ENCODE data around the gene ADAM10. TPM values are rescaled to one million over a fixed set of nuclear protein-coding genes. Genes with fewer than 3 reads are reported as not detected.

The ADAM10 gene
- total RNA-seq, 1 experiment from 2014 or later = 239 TPM

DNA sequence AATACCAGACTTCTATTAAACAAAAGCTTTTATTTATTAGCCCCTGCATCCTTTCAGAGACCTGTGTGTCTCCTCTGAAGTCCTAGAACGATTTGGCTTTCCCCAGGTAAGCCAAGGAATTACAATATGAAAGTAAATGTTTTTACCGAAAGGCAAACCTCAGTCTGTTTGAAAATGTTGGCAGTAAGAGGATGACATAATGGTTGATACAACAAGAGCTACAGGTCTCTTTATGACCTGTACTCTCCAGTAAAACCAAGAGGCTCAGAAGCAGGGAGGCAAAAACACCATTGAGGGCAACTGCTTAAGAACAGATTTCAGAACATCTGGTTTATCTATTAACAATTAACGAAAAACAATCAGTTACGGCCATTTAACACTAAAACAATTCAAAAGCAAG is 107.8 kb downstream of the ADAM10 start:
- DNase-seq = no peak
- Histone ChIP-seq H3K27me3 (ENCODE audit: insufficient read depth, low read depth) (no peaks in the 10 kb centered on the region), H3K79me2 (ENCODE audit: low read depth) (no peaks in the 10 kb centered on the region), H3K4me1 (replicated peaks; ENCODE audit: insufficient read depth) (no peaks in the 10 kb centered on the region), H3K36me3 (ENCODE audit: low read depth) (peaks cover 23% of the 10 kb centered on the region), H3K4me2 (no peak overlapping the region), H4K20me1 (ENCODE audit: insufficient read depth) (no peaks in the 10 kb centered on the region), H3K27ac (no peak overlapping the region), H2AFZ (no peak overlapping the region), H3K4me3 (no peak overlapping the region), H3F3A (ENCODE audit: insufficient read depth, low read depth) (peaks cover 5% of the 10 kb centered on the region; the same call in 1 of the 2 replicates), H3K9me2 (ENCODE audit: insufficient read depth) (no peaks in the 10 kb centered on the region), H3K9me3 (ENCODE audit: insufficient read depth, low read depth) (no peaks in the 10 kb centered on the region)
- POLR2A ChIA-PET (ENCODE audit: unreplicated experiment) = no interaction called here
- no TSS peak for BruUV-seq (replicated peaks)
- CTCF ChIA-PET = no interaction called here
- no peak for TF ChIP-seq EZH2 (IDR thresholded peaks at IDR 0.05; ENCODE audit: low read depth)
- TF ChIP-seq, protein P1, sequence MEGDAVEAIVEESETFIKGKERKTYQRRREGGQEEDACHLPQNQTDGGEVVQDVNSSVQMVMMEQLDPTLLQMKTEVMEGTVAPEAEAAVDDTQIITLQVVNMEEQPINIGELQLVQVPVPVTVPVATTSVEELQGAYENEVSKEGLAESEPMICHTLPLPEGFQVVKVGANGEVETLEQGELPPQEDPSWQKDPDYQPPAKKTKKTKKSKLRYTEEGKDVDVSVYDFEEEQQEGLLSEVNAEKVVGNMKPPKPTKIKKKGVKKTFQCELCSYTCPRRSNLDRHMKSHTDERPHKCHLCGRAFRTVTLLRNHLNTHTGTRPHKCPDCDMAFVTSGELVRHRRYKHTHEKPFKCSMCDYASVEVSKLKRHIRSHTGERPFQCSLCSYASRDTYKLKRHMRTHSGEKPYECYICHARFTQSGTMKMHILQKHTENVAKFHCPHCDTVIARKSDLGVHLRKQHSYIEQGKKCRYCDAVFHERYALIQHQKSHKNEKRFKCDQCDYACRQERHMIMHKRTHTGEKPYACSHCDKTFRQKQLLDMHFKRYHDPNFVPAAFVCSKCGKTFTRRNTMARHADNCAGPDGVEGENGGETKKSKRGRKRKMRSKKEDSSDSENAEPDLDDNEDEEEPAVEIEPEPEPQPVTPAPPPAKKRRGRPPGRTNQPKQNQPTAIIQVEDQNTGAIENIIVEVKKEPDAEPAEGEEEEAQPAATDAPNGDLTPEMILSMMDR (conservative IDR thresholded peaks at IDR 0.05) = no peak
- intact Hi-C loops (cut with micrococcal nuclease; ENCODE audit: unreplicated experiment) = no loop called here

DNA sequence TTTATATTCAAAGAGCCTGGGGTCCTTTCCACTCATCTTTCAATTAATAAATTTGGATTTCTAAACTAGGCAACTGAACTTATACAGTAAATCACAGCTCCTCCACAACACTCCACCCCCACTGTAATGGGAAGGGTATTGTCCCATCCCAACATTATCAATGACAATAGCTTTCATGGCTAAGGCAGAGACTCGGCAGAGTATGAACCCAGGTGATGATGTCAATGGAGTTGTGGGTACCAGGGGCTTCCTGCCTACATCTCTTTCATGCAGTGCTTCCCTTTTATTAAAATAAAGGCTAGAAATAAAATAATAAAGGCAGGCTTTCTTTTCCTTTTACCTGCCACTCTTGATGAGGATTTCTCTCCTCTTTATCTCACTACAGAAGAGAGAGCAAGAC is 109.5 kb downstream of the ADAM10 start:
- DNase-seq = no peak
- POLR2A ChIA-PET (ENCODE audit: unreplicated experiment) = interaction anchor here (0.7 kb wide), 1 partner anchor 335 kb away, joined by 11 read pairs; no protein-coding TSS in a partner anchor

DNA sequence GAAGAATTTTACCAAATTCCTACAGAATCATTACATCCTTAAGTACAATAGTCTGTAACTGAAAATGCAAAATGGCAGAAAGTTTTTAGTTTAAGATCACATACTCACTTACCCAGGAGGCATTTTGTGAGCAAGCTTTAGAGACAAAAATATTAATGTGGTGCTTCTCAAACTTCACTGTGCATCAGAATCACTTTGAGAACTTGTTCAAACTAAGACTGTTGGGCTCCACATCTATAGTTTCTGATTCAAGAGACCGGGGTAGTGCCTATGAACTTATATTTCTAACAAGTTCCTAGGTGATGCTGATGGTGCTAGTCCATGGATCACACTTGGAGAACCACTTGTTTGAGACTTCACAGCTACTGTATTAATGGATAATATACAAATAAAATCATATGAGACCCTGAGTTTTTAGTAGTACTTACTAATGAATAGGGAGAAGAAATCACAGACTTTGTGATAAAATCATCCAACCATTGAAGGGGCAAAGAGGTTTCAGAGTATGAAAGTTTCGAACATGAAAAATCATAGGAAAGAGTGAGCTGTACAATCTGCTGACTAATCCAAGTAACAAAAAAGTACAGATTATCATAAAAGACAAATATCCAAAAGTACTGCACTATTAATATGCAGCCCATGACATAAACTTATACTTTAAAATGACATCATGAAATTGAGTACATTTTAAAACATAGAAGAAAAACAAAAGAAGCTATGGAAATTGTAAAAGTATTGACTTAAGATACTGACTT is 110.3 kb downstream of the ADAM10 start:
- Histone ChIP-seq H3K79me2 (ENCODE audit: low read depth) (no peaks in the 10 kb centered on the region), H3K9me2 (ENCODE audit: insufficient read depth) (no peaks in the 10 kb centered on the region), H2AFZ (no peak overlapping the region), H3K27me3 (ENCODE audit: insufficient read depth, low read depth) (no peaks in the 10 kb centered on the region), H3K36me3 (ENCODE audit: low read depth) (peaks cover 23% of the 10 kb centered on the region), H3K4me1 (replicated peaks; ENCODE audit: insufficient read depth) (no peaks in the 10 kb centered on the region), H3F3A (ENCODE audit: insufficient read depth, low read depth) (peaks cover under 1% of the 10 kb centered on the region; the same call in 1 of the 2 replicates), H3K27ac (no peak overlapping the region), H3K4me2 (no peak overlapping the region), H3K4me3 (no peak overlapping the region), H4K20me1 (ENCODE audit: insufficient read depth) (no peaks in the 10 kb centered on the region), H3K9me3 (ENCODE audit: insufficient read depth, low read depth) (no peaks in the 10 kb centered on the region)
- no peak for DNase-seq
- BruUV-seq (replicated peaks) = no TSS peak
- no peak for TF ChIP-seq EZH2 (IDR thresholded peaks at IDR 0.05; ENCODE audit: low read depth)
- TF ChIP-seq, protein P1 (conservative IDR thresholded peaks at IDR 0.05) = no peak
- intact Hi-C loops (cut with micrococcal nuclease; ENCODE audit: unreplicated experiment) = loop anchor here (5.0 kb wide), 1 partner anchor 167 kb away; no protein-coding TSS in a partner anchor
- CTCF ChIA-PET = no interaction called here
- POLR2A ChIA-PET (ENCODE audit: unreplicated experiment) = interaction anchor here (0.7 kb wide), 1 partner anchor 101 kb away, joined by 5 read pairs; no protein-coding TSS in a partner anchor

More for the DNA sequence above, 109.5 kb downstream of the ADAM10 start:
- no peak for TF ChIP-seq EZH2 (IDR thresholded peaks at IDR 0.05; ENCODE audit: low read depth)
- TF ChIP-seq, protein P1 (conservative IDR thresholded peaks at IDR 0.05) = no peak
- Histone ChIP-seq H3K9me3 (ENCODE audit: insufficient read depth, low read depth) (no peaks in the 10 kb centered on the region), H2AFZ (no peak overlapping the region), H3K36me3 (ENCODE audit: low read depth) (peaks cover 23% of the 10 kb centered on the region), H3K4me3 (no peak overlapping the region), H3K4me1 (replicated peaks; ENCODE audit: insufficient read depth) (no peaks in the 10 kb centered on the region), H3F3A (ENCODE audit: insufficient read depth, low read depth) (peaks cover 5% of the 10 kb centered on the region; the same call in 1 of the 2 replicates), H3K4me2 (no peak overlapping the region), H3K27me3 (ENCODE audit: insufficient read depth, low read depth) (no peaks in the 10 kb centered on the region), H3K9me2 (ENCODE audit: insufficient read depth) (no peaks in the 10 kb centered on the region), H4K20me1 (ENCODE audit: insufficient read depth) (no peaks in the 10 kb centered on the region), H3K27ac (no peak overlapping the region), H3K79me2 (ENCODE audit: low read depth) (no peaks in the 10 kb centered on the region)
- intact Hi-C loops (cut with micrococcal nuclease; ENCODE audit: unreplicated experiment) = loop anchor here (5.0 kb wide), 1 partner anchor 168 kb away; no protein-coding TSS in a partner anchor
- CTCF ChIA-PET = no interaction called here
- no TSS peak for BruUV-seq (replicated peaks)

Measured in PC-9 (cell line).